Gastrocnemius medialis (tissue), 4 donors: ENCODE data around the gene RBMS3. TPM values are rescaled to one million over a fixed set of nuclear protein-coding genes. Genes with fewer than 3 reads are reported as not detected.

Experiments used
- ATAC-seq, 2 donors: fragments of 150-250 bp; one replicate each; pipeline ENCODE4 v1.9.1; 2016
- DNase-seq, 2 donors: peaks; one replicate each; pipeline ENCODE4 v3.0.0-alpha.2; 2019
- H3K27ac ChIP-seq, 4 donors: fragments of 200-600 bp; sonication (generic); 1 replicate in 1 of 4; 2 replicates in 3 of 4; pipeline ENCODE4 v1.5.1; 2016 to 2018; ENCODE audit warnings: mild to moderate bottlenecking in 2 of 4, moderate library complexity in 1 of 4
- H3K27me3 ChIP-seq, 3 donors: fragments of 200-600 bp; sonication (generic) in 2 of 3; 1 replicate in 1 of 3; 2 replicates in 2 of 3; pipeline versions ENCODE4 v1.5.1 to v1.6.0; 2016 to 2019; ENCODE audit warnings: mild to moderate bottlenecking in 1 of 3, moderate library complexity in 1 of 3
- H3K36me3 ChIP-seq, 2 donors: fragments of 200-600 bp; sonication (generic) in 1 of 2; one replicate each; pipeline ENCODE4 v1.5.1; 2017 to 2018
- H3K4me1 ChIP-seq, 2 donors: fragments of 200-600 bp; sonication (generic) in 1 of 2; one replicate each; pipeline ENCODE4 v1.5.1; 2016 to 2017; ENCODE audit warnings: mild to moderate bottlenecking in 2 of 2
- H3K4me3 ChIP-seq, 4 donors: fragments of 200-600 bp; sonication (generic) in 3 of 4; 1 replicate in 1 of 4; 2 replicates in 3 of 4; pipeline ENCODE4 v1.5.1; 2016 to 2019; ENCODE audit warnings: mild to moderate bottlenecking in 2 of 4
- H3K9me3 ChIP-seq, 3 donors: fragments of 200-600 bp; sonication (generic) in 2 of 3; 1 replicate in 1 of 3; 2 replicates in 2 of 3; pipeline ENCODE4 v1.5.1; 2016 to 2019
- POLR2A ChIP-seq, 2 donors: fragments of 450-650 bp; IDR thresholded peaks; one replicate each; pipeline ENCODE4 v1.6.1; 2017; ENCODE audit warnings: antibody characterized with exemption in 2 of 2, mild to moderate bottlenecking in 2 of 2, moderate library complexity in 2 of 2
- in situ Hi-C, 4 donors: fragments of 200-750 bp; cut with MboI; loops; one replicate each; pipeline versions ENCODE4 v1.15.0 to v1.8.0; 2017; ENCODE audit warnings: low sequenced_read_pairs in 4 of 4
- intact Hi-C: fragments of 100-400 bp; cut with DNase I; formaldehyde crosslinking; loops from one replicate; pipeline ENCODE4 v1.15.1; 2023; ENCODE audit warnings: low total_unique reads
- total RNA-seq, 4 donors: library from RNA; depleted of rRNA; stranded (reverse); fragments of >200 nt; gene quantifications; one replicate each; pipeline versions ENCODE4 v1.1.0 to v1.2.3, GENCODE V29; 2016
- TF ChIP-seq, protein P1 (sequence below), 5 experiments: fragments of 450-650 bp in 3 of 5; fragments of 200-600 bp in 2 of 5; sonication (generic) in 2 of 5; IDR thresholded peaks in 4 of 5; conservative IDR thresholded peaks in 1 of 5; 1 replicate in 4 of 5; 2 replicates in 1 of 5; pipeline ENCODE4 v1.5.1; 2016 to 2019; ENCODE audit warnings: antibody characterized with exemption in 5 of 5, mild to moderate bottlenecking in 3 of 5, moderate library complexity in 3 of 5

Gene RBMS3
- total RNA-seq, 4 donors from 2014 or later, result 16.1 to 38.8 (median 22.7) TPM

- Histone ChIP-seq H3K4me3 (no peak overlapping the region), H3K9me3 (no peaks in the 10 kb centered on the region), H3K36me3 (no peaks in the 10 kb centered on the region), H3K4me1 (no peaks in the 10 kb centered on the region), H3K27ac (no peak overlapping the region), H3K27me3 (no peaks in the 10 kb centered on the region)
- DNase-seq (no peak), ATAC-seq (peak; percentile 54 to 58)
- intact Hi-C loops (no loop called here), in situ Hi-C loops (no loop called here)
- no peak for TF ChIP-seq POLR2A (IDR thresholded peaks at IDR 0.05)
- TF ChIP-seq, protein P1, sequence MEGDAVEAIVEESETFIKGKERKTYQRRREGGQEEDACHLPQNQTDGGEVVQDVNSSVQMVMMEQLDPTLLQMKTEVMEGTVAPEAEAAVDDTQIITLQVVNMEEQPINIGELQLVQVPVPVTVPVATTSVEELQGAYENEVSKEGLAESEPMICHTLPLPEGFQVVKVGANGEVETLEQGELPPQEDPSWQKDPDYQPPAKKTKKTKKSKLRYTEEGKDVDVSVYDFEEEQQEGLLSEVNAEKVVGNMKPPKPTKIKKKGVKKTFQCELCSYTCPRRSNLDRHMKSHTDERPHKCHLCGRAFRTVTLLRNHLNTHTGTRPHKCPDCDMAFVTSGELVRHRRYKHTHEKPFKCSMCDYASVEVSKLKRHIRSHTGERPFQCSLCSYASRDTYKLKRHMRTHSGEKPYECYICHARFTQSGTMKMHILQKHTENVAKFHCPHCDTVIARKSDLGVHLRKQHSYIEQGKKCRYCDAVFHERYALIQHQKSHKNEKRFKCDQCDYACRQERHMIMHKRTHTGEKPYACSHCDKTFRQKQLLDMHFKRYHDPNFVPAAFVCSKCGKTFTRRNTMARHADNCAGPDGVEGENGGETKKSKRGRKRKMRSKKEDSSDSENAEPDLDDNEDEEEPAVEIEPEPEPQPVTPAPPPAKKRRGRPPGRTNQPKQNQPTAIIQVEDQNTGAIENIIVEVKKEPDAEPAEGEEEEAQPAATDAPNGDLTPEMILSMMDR (IDR thresholded peaks at IDR 0.05 in 4 of 5, conservative IDR thresholded peaks at IDR 0.05 in 1 of 5), result no peak
Measured at GRCh38 chr3:29932696-29933325, 651.9 kb downstream of the RBMS3 start.

- H3K27me3 ChIP-seq, result no peaks in the 10 kb centered on the region
- H3K27ac ChIP-seq, result no peak overlapping the region
- no peak for ATAC-seq
- H3K4me3 ChIP-seq, result no peak overlapping the region
- H3K4me1 ChIP-seq, result no peaks in the 10 kb centered on the region
- TF ChIP-seq POLR2A (IDR thresholded peaks at IDR 0.05), result no peak
- TF ChIP-seq, protein P1 (IDR thresholded peaks at IDR 0.05 in 4 of 5, conservative IDR thresholded peaks at IDR 0.05 in 1 of 5), result no peak
- no peaks in the 10 kb centered on the region for H3K9me3 ChIP-seq
- in situ Hi-C loops, result no loop called here
- intact Hi-C loops, result no loop called here
- DNase-seq, result no peak
- no peaks in the 10 kb centered on the region for H3K36me3 ChIP-seq
Measured at GRCh38 chr3:29933802-29934490, 653.1 kb downstream of the RBMS3 start.

- intact Hi-C loops (no loop called here), in situ Hi-C loops (no loop called here)
- no peak overlapping the region for H3K4me3 ChIP-seq
- no peak overlapping the region for H3K27ac ChIP-seq
- H3K36me3 ChIP-seq, result no peaks in the 10 kb centered on the region
- DNase-seq (no peak), ATAC-seq (no peak)
- H3K9me3 ChIP-seq, result no peaks in the 10 kb centered on the region
- TF ChIP-seq, protein P1 (IDR thresholded peaks at IDR 0.05 in 4 of 5, conservative IDR thresholded peaks at IDR 0.05 in 1 of 5), result no peak
- TF ChIP-seq POLR2A (IDR thresholded peaks at IDR 0.05), result no peak
- H3K27me3 ChIP-seq, result no peaks in the 10 kb centered on the region
- peaks cover 0 to 1% of the 10 kb centered on the region in 2 donors for H3K4me1 ChIP-seq
Measured at GRCh38 chr3:29934751-29935150, 653.9 kb downstream of the RBMS3 start.

DNA sequence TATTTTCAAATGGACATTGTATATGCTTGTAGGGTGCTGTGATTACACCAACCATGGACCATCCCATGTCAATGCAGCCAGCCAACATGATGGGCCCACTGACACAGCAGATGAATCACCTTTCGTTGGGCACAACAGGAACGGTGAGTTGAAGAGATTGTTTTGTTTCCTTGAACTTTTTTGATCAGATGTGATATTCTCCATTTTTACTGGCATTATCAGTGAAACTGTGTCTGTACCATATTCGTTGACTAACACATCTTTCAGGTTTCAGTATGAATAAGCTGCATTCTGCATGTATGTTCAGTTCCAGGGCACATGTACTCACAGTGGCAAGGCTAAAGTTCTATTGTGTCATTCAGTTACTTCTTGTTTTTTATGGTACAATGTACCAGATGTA lies 655.2 kb downstream of the RBMS3 start:
- Histone ChIP-seq H3K36me3 (no peaks in the 10 kb centered on the region), H3K27ac (no peak overlapping the region), H3K9me3 (no peaks in the 10 kb centered on the region), H3K4me3 (no peak overlapping the region), H3K27me3 (no peaks in the 10 kb centered on the region), H3K4me1 (peaks cover 2 to 12% of the 10 kb centered on the region in 2 donors)
- intact Hi-C loops, result no loop called here
- DNase-seq (no peak), ATAC-seq (no peak)
- in situ Hi-C loops, result no loop called here
- TF ChIP-seq POLR2A (IDR thresholded peaks at IDR 0.05), result no peak
- TF ChIP-seq, protein P1 (IDR thresholded peaks at IDR 0.05 in 4 of 5, conservative IDR thresholded peaks at IDR 0.05 in 1 of 5), result no peak
